HG03135 (cell line): Measurements from ENCODE around the gene LAX1.
"Not testable (repeated sequence)": the region's sequence is repeated elsewhere in the genome, so short reads cannot be mapped to it uniquely, and the experiment has no call there.

Experiments used
- ATAC-seq: cut with Tn5 transposase; IDR thresholded peaks from one replicate; pipeline ENCODE4 v1.9.1; 2021; ENCODE audit warnings: mild to moderate bottlenecking, moderate library complexity; ENCODE audit not compliant: unreplicated experiment

Gene LAX1

GRCh38 chr1:203764105-203765028 is 616 bp upstream of the LAX1 start:
- no peak for ATAC-seq

- no peak for ATAC-seq
Measured at GRCh38 chr1:203768256-203768655, 3.3 kb downstream of the LAX1 start.

GRCh38 chr1:203769505-203770343 is 4.7 kb downstream of the LAX1 start:
- no peak for ATAC-seq

GRCh38 chr1:203771901-203772301 is 6.9 kb downstream of the LAX1 start:
- no peak for ATAC-seq

- ATAC-seq: no peak
Measured at GRCh38 chr1:203772836-203773235, 7.9 kb downstream of the LAX1 start.

DNA sequence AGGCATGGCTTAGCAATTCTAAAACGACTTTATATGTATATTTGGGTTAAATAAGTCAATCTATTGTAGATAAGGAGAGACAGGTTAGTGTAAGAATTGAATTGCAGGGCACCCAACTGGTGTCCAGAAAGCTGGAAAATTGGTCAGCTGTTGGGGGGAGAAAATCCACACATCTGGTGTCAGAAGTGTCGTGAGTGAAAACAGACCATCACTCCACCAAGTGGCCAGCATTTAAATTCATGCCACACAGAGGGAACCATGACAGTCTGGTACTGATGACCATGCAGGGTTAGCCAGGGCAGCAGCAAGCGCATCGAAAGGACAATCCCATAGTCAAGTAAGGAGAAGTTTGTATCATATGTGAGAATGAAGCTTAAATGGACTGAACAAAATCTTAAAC is 11.7 kb downstream of the LAX1 start:
- ATAC-seq: no peak

GRCh38 chr1:203777596-203777995 is 12.6 kb downstream of the LAX1 start:
- ATAC-seq: no peak

DNA sequence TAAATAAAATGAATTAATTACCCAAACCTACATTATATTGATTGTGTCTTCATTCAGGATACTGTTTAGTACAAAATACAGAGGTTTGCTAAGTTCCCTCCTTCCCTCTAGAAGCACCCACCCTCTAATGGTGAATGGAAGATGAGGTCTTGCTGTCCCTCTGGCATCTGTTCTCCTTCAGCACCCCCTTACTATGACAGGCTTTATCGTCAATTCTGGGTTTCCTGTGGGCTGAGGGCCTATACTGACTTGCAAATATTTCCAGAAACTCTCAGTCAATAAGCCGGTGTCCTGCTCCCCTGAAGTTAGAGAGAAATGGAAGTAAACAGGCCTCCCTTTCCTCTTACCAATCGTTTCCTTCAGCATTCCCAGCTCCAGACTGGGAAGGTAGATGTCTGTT is 13.2 kb downstream of the LAX1 start:
- ATAC-seq: no peak

GRCh38 chr1:203778789-203779188 is 13.8 kb downstream of the LAX1 start:
- no peak for ATAC-seq

DNA sequence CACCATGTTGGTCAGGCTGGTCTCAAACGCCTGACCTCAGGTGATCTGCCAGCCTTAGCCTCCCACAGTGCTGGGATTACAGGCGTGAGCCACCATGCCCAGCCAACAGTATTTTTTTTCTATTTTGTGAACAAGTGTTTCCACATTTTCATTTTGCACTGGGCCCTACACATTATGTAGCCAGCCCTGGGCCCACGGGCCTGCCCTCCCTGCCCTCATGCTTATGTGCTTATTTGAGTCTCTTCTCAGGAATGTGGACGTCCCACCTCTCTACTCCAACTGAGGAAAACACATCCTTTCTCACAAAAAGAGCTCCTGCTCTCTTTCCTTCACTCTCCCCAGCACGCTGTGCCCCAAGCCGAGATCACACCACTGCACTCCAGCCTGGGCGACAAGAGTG is 17.0 kb downstream of the LAX1 start:
- ATAC-seq: no peak

DNA sequence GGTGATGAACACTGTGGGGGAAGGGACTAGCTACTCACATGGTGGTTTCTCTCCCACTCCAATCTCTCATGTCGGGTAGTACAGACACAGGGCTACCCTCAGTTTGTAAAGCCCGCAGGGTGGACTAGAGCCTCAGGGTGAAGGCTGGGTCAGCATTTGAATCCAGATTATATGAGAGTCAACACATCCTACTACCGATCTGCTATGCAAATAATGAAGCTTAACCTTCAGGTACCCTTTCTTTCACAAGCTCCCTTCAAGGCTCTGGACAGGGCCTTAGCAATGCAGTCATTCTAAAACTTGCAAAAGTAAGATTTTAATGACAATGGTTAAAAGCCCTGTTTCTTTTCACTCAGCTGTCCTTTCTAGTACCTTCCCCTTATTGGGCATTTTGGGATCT is 25.0 kb downstream of the LAX1 start:
- no peak for ATAC-seq

GRCh38 chr1:203791498-203791897 is 26.5 kb downstream of the LAX1 start:
- ATAC-seq: no peak

DNA sequence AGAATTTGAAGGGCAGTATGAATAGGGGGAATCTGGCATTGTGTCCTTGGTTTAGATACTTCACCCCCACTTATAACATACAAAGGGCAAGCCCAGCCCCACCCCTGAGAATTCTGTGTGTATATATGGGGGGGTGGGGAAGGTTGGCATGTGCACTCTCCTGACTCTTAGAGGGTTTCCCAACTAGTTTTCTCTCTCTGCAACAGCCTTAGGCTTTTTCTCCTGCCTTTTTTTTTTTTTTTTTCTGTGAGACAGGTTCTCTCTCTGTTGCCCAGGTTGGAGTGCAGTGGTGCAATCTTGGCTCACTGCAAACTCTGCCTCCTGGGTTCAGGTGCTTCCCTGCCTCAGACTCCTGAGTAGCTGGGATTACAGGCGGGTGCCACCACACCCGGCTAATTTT is 27.5 kb downstream of the LAX1 start:
- no peak for ATAC-seq

DNA sequence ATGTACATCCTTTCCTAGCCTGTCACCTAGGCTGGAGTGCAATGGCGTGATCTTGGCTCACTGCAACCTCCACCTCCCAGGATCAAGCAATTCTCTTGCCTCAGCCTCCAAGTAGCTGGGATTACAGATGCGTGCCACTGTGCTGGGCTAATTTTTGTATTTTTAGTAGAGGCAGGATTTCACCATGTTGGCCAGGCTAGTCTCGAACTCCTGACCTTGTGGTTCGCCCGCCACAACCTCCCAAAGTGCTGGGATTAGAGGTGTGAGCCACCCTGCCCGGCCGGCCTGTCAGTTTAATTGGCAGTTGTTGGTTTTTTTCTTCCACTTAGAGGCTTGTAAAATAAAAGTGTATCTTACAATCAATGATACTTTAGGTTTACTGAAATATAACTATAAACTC is 28.6 kb downstream of the LAX1 start:
- not testable (repeated sequence) for ATAC-seq

- ATAC-seq: no peak
Measured at GRCh38 chr1:203794764-203795440, 29.9 kb downstream of the LAX1 start.

DNA sequence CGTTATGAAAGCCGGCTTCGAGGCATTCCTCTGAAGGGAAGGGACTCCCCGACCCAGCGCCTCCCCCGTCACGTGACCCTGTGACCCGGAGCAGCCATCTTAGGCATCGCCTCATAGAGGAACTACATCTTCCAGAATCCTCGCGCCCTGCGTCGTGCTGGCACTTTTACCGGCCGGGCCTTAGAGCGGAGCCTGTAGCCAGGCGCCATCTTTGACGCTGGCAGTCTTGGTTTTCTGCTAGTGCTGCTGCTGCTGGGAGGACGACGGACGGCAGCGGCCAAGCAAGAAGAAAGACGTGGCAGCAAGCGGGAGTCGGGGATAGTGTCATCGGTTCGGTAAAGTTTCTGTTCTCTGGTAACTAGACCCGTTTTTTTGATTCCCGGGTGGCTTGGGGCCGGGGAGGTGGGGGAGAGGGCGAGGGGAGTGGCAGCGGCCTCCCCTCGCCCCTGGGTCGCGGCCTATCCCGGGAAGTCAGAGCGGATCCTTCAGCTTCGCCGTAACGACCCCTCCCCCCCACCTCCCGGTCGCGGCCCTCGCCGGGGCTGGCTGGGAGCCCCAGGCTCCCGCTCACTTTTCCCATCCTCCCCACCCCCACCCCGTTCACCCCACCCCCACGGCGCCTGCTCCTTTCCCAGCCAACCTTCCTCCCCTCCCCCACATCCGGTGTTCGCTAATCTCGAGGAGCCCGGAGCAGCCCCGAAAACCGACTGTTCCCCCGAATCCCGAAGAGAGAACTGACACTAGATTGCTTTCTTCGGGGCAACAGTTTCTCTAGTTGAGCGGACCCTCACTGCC is 30.7 kb downstream of the LAX1 start, which contains the start of the genes ZBED6 and ZC3H11A:
Gene ZBED6 (plus strand): TSS at position 183 of the 795 bp plus-strand sequence. CDS start 1,900 bp downstream, outside the sequence.
Gene ZC3H11A (plus strand): TSS at position 183 of the 795 bp plus-strand sequence. CDS start 21,448 bp downstream, outside the sequence.
- peak; percentile 95 for ATAC-seq

DNA sequence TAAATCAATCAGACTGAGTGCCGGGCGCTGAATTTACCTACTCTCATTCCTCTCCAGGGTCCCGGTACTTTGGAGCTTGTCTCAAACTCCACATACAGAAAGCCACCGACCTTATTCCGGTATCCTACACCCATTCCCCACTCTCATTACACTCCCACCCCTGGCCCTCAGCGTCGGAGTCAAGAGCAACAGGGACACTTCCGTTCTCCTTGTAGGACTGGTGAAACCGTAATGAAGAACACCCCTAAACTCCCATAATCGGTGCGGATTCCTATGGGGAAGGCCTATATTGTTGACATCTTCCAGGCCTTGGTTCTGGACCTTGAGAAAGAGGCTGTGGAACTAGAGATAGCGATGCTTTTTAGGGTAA is 31.2 kb downstream of the LAX1 start:
- peak; percentile 29 for ATAC-seq

GRCh38 chr1:203797216-203797615 is 32.2 kb downstream of the LAX1 start:
- no peak for ATAC-seq

DNA sequence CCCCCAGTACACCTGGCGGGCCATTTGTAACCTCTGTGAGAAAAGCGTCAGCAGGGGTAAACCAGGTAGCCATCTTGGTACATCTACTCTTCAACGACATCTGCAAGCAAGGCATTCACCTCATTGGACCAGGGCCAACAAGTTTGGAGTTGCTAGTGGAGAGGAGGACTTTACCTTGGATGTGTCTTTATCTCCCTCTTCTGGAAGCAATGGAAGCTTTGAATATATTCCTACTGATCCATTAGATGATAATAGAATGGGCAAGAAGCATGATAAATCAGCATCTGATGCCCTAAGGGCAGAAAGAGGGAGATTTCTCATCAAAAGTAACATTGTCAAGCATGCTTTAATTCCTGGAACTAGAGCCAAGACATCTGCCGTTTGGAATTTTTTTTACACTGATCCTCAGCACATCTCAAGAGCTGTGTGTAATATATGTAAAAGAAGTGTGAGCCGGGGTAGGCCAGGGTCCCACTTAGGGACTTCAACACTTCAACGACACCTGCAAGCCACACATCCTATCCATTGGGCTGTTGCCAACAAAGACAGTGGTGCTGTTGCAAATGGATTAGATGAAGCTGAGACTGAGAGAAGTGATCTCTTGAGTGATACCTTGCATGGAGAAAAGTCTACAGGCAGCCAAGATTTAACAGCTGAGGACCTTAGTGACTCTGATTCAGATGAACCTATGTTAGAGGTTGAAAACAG is 33.1 kb downstream of the LAX1 start:
- no peak for ATAC-seq

GRCh38 chr1:203799157-203799556 is 34.2 kb downstream of the LAX1 start:
- ATAC-seq: no peak
